Subcutaneous abdominal adipose tissue (tissue), 5 donors: ENCODE data around the gene TRIM15.
"Not testable (repeated sequence)": the region's sequence is repeated elsewhere in the genome, so short reads cannot be mapped to it uniquely, and the experiment has no call there.

Experiments
- H3K27ac ChIP-seq: one replicate; pipeline ENCODE4 v1.7.0; 2013; ENCODE audit warnings: low read depth, mild to moderate bottlenecking, inconsistent platforms, low read length, moderate library complexity
- H3K27me3 ChIP-seq, 5 donors: one replicate each; pipeline ENCODE4 v1.7.0; 2013; ENCODE audit warnings: low read length in 5 of 5, inconsistent platforms in 1 of 5; ENCODE audit not compliant: control insufficient read depth in 5 of 5, insufficient read depth in 4 of 5
- H3K36me3 ChIP-seq, 5 donors: one replicate each; pipeline ENCODE4 v1.7.0; 2013; ENCODE audit warnings: low read length in 5 of 5; ENCODE audit not compliant: control insufficient read depth in 5 of 5, insufficient read depth in 5 of 5
- H3K4me1 ChIP-seq, 5 donors: one replicate each; pipeline ENCODE4 v1.7.0; 2013; ENCODE audit warnings: low read length in 5 of 5, mild to moderate bottlenecking in 3 of 5, moderate library complexity in 1 of 5; ENCODE audit not compliant: control insufficient read depth in 5 of 5, insufficient read depth in 5 of 5
- H3K4me3 ChIP-seq, 5 donors: one replicate each; pipeline ENCODE4 v1.7.0; 2013; ENCODE audit warnings: low read length in 5 of 5, low read depth in 1 of 5
- H3K9ac ChIP-seq, 5 donors: one replicate each; pipeline ENCODE4 v1.7.0; 2013; ENCODE audit warnings: low read length in 5 of 5, mild to moderate bottlenecking in 4 of 5, moderate library complexity in 3 of 5
- H3K9me3 ChIP-seq, 5 donors: one replicate each; pipeline ENCODE4 v1.7.0; 2013; ENCODE audit warnings: low read length in 5 of 5; ENCODE audit not compliant: control insufficient read depth in 5 of 5
- donor health status: healthy.
- donor health status: healthy.
- donor health status: healthy.
- donor health status: healthy.
- donor health status: healthy.

TRIM15 gene

GRCh38 chr6:30162265-30163089 lies 869 bp upstream of the TRIM15 start:
- Histone ChIP-seq H3K4me1 (peaks cover 0 to 2% (median 0%) of the 10 kb centered on the region in 5 donors), H3K9me3 (no peaks in the 10 kb centered on the region), H3K4me3 (no peak overlapping the region), H3K9ac (no peak overlapping the region), H3K27ac (no peak overlapping the region), H3K27me3 (peaks cover 4 to 19% (median 6%) of the 10 kb centered on the region in 5 donors), H3K36me3 (no peaks in the 10 kb centered on the region)

GRCh38 chr6:30163918-30164654 lies 740 bp downstream of the TRIM15 start:
- Histone ChIP-seq H3K4me3 (no peak overlapping the region), H3K9me3 (no peaks in the 10 kb centered on the region), H3K4me1 (peaks cover 0 to 2% (median 0%) of the 10 kb centered on the region in 5 donors), H3K27me3 (peaks cover 6 to 26% (median 14%) of the 10 kb centered on the region in 5 donors), H3K9ac (no peak overlapping the region), H3K36me3 (no peaks in the 10 kb centered on the region), H3K27ac (no peak overlapping the region)

- Histone ChIP-seq H3K4me3 (no peak overlapping the region), H3K27me3 (peaks cover 6 to 26% (median 14%) of the 10 kb centered on the region in 5 donors), H3K9ac (no peak overlapping the region), H3K27ac (no peak overlapping the region), H3K36me3 (no peaks in the 10 kb centered on the region), H3K4me1 (peaks cover 0 to 2% (median 0%) of the 10 kb centered on the region in 5 donors), H3K9me3 (no peaks in the 10 kb centered on the region)
These were observed 1.4 kb downstream of the TRIM15 start for GRCh38 chr6:30164714-30165113.

GRCh38 chr6:30165238-30165637 lies 1.9 kb downstream of the TRIM15 start:
- peaks cover 6 to 26% (median 15%) of the 10 kb centered on the region in 5 donors for H3K27me3 ChIP-seq

GRCh38 chr6:30167101-30167500 lies 3.8 kb downstream of the TRIM15 start:
- H3K27ac ChIP-seq = no peak overlapping the region
- H3K36me3 ChIP-seq = no peaks in the 10 kb centered on the region
- H3K27me3 ChIP-seq = peaks cover 11 to 40% (median 32%) of the 10 kb centered on the region in 5 donors
- H3K4me3 ChIP-seq = no peak overlapping the region
- peaks cover 0 to 8% (median 3%) of the 10 kb centered on the region in 5 donors for H3K4me1 ChIP-seq
- no peak overlapping the region for H3K9ac ChIP-seq
- H3K9me3 ChIP-seq = no peaks in the 10 kb centered on the region

More at GRCh38 chr6:30165238-30165637, 1.9 kb downstream of the TRIM15 start:
- not testable (repeated sequence) for H3K4me3 ChIP-seq, H3K36me3 ChIP-seq, H3K9me3 ChIP-seq, H3K4me1 ChIP-seq, H3K9ac ChIP-seq, H3K27ac ChIP-seq

- Histone ChIP-seq H3K27ac (no peak overlapping the region), H3K4me3 (no peak overlapping the region), H3K36me3 (no peaks in the 10 kb centered on the region), H3K4me1 (peaks cover 0 to 7% (median 6%) of the 10 kb centered on the region in 5 donors), H3K9ac (no peak overlapping the region), H3K9me3 (no peaks in the 10 kb centered on the region), H3K27me3 (peaks cover 8 to 44% (median 33%) of the 10 kb centered on the region in 5 donors)
These were observed 5.4 kb downstream of the TRIM15 start for GRCh38 chr6:30168741-30169140.

GRCh38 chr6:30169658-30170614 lies 6.6 kb downstream of the TRIM15 start:
- Histone ChIP-seq H3K4me1 (peaks cover 0 to 7% (median 6%) of the 10 kb centered on the region in 5 donors), H3K9me3 (no peaks in the 10 kb centered on the region), H3K9ac (no peak overlapping the region), H3K36me3 (no peaks in the 10 kb centered on the region), H3K27ac (no peak overlapping the region), H3K27me3 (peaks cover 9 to 39% (median 30%) of the 10 kb centered on the region in 5 donors), H3K4me3 (no peak overlapping the region)

- Histone ChIP-seq H3K27ac (no peak overlapping the region), H3K4me1 (peaks cover 0 to 7% (median 6%) of the 10 kb centered on the region in 5 donors), H3K27me3 (peaks cover 15 to 40% (median 32%) of the 10 kb centered on the region in 5 donors), H3K9me3 (no peaks in the 10 kb centered on the region), H3K9ac (no peak overlapping the region), H3K4me3 (no peak overlapping the region), H3K36me3 (no peaks in the 10 kb centered on the region)
These were observed 8.5 kb downstream of the TRIM15 start for GRCh38 chr6:30171677-30172471.

GRCh38 chr6:30172681-30173080 lies 9.3 kb downstream of the TRIM15 start:
- Histone ChIP-seq H3K9me3 (no peaks in the 10 kb centered on the region), H3K36me3 (no peaks in the 10 kb centered on the region), H3K27ac (no peak overlapping the region), H3K4me1 (peaks cover 0 to 7% (median 6%) of the 10 kb centered on the region in 5 donors), H3K9ac (no peak overlapping the region), H3K4me3 (no peak overlapping the region), H3K27me3 (peaks cover 15 to 40% (median 28%) of the 10 kb centered on the region in 5 donors)
